Daoy (cell line): Measurements from ENCODE around the gene AOPEP. TPM values are rescaled to one million over a fixed set of nuclear protein-coding genes. Genes with fewer than 3 reads are reported as not detected.
"Not testable (repeated sequence)": the region's sequence is repeated elsewhere in the genome, so short reads cannot be mapped to it uniquely, and the experiment has no call there.

ENCODE experiments used
- DNase-seq: peaks from one replicate; pipeline ENCODE4 v3.0.0-alpha.2; 2015; ENCODE audit warnings: low read depth
- total RNA-seq: library from RNA; depleted of rRNA; stranded (reverse); fragments of >200 nt; shearing (Covaris generic); gene quantifications from 2 replicates; pipeline ENCODE4 v1.2.3, GENCODE V29; 2014

Gene AOPEP
- total RNA-seq, 1 experiment from 2014 or later, result 37.8 TPM

GRCh38 chr9:94931740-94932139, 205.2 kb downstream of the AOPEP start:
- peak; percentile 43 for DNase-seq

DNA sequence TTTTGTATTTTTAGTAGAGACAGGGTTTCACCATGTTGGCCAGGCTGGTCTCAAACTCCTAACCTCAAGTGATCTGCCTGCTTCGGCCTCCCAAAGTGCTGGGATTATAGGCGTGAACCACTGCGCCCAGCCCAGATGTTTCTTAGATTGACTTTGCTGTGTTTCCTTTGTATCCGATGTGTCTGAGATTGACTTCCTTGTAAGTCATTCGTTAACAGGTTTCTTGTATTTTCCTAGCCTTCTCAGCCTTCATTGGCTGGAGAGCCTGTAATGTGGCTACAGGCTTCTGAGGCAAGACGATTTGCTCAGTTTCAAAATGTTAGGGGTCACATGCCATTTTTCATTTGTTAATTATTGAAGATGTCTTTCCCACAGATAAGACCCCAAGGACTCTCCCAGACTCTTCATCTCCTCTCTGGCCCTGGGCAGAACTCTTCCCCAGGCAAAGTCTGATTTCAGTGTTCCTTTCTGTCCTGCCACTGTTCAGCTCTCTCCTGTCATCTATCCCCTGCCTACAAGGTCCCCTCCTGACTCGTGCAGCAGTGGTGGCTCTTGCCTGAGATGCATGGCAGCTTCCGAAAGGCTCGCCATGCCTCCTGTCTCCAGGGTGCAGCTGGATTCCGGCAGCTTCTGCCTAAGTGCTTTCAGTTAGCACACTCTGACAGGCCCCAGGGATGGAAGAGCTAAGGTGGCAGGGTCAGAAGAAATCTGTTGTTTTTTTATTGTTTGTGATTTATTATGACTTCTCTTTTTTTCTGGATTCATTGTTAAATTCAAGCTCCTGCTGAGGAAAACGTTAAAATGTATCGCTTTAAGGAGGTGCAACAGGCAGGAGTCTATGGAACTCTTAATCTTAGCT, 206.4 kb downstream of the AOPEP start:
- DNase-seq, result no peak

GRCh38 chr9:94933511-94933828, 207.0 kb downstream of the AOPEP start:
- no peak for DNase-seq

- DNase-seq, result no peak
These were observed 208.4 kb downstream of the AOPEP start for GRCh38 chr9:94934816-94935328.

GRCh38 chr9:94935396-94935795, 208.9 kb downstream of the AOPEP start:
- no peak for DNase-seq

DNA sequence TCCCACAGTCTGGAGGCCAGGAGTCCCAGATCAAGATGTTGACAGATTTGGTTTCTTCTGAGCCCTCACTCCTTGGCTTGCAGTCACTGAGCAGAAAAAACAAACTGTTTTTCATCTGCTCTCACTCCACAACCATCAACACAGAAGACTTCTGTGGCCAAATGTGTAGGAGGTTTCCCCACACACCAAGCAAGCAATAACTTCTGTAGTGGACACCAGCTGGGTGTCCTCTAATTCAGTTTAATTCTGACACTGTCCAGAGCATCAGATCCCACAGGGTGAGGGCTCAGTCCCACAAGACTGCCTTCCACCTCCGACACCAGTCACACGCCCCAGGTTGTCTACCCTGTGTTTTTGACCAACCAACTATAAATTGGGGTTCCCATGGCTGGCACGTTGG, 209.9 kb downstream of the AOPEP start:
- DNase-seq, result no peak

GRCh38 chr9:94937214-94937903, 210.9 kb downstream of the AOPEP start:
- DNase-seq, result peak; percentile 85

- DNase-seq, result no peak
These were observed 211.9 kb downstream of the AOPEP start for GRCh38 chr9:94938384-94938783.

GRCh38 chr9:94940296-94940695, 213.8 kb downstream of the AOPEP start:
- not testable (repeated sequence) for DNase-seq

- DNase-seq, result peak; percentile 37
These were observed 214.8 kb downstream of the AOPEP start for GRCh38 chr9:94941211-94941875.

GRCh38 chr9:94944626-94945025, 218.1 kb downstream of the AOPEP start:
- no peak for DNase-seq

GRCh38 chr9:94945197-94946144, 219.0 kb downstream of the AOPEP start:
- DNase-seq, result peak; percentile 93

DNA sequence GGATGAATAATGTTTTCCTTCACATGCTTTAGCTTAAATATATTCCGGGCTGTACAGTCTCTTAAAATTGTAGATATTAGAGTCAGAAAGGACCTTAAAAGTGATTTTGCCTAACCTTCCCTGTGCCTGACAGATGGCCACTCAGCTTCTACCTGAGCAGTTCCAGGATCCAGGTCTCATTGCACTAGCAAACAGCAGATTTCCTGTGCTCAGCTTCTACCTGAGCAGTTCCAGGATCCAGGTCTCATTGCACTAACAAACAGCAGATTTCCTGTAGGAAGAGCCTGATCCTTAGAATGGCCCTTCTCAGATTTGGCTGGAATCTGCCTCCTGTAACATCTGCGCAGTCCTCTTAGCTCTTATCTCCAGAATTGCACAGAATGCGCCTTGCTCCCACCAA, 219.8 kb downstream of the AOPEP start:
- DNase-seq, result no peak

- DNase-seq, result no peak
These were observed 222.2 kb downstream of the AOPEP start for GRCh38 chr9:94948567-94949235.

GRCh38 chr9:94949370-94949769, 222.9 kb downstream of the AOPEP start:
- DNase-seq, result no peak

DNA sequence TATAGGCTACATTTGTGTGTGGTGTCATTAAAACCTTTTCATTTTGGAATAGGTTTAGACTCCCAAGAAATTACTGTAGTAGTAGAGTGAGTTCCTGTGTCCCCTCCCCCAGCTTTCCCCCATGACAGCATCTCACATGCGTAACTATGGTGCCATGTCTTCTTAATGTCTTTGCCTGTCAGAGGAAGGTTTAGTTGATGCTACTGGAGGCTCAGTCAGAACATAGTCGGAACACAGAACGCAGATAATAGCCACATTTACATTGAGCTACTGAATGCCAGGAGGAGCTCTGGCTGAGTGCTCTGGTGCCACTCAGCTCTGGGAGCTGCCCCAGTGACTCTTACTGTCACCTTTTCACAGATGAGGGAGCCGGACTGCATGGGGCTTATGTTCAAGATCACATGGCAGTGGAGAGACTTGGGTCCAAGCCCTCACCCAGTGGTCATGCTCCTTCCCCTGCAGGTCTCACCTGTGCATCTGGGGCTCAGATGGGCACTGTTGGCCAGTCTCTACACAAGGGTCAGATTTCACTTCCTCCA, 223.6 kb downstream of the AOPEP start:
- no peak for DNase-seq

- no peak for DNase-seq
These were observed 224.3 kb downstream of the AOPEP start for GRCh38 chr9:94950579-94951323.

DNA sequence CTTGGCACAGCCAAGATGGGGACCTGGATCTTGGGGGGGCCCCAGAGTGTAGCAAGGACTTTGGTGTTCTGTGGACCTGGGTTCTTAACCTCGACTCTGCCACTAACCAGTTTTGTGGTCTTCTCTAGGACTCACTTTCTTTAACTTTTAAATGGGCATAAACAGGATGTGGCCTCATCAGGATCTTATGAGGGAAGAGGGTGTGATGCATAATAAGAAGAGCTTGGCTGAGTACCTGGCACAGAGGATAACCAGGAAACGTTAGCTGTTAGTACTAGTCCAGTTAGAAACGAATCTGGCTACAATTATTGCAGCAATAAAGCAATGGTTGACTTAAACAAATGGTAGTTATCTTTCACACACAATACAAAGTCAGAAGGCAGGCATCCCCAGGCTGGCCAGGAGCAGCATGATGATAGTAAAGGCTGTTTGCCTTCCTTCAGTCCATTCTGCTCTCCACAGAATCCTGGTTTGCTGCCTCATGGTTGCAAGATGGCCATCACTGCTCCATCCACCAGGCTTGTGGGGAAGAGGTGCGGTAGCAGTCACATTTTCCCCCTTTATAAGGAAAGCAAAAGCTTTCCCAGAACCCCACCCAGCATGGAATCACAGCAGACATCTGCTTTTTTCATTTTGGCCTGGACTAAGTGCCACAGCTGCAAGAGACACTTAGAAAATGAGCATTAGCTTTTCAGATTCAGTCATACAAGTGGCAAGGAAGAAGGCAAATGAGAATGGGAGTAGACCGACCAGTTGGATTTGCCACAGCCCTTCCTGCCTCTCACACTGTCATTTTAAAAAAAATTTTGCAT, 225.0 kb downstream of the AOPEP start:
- no peak for DNase-seq
